HG03521 (cell line): Measurements from ENCODE around the gene NFILZ.
"Not testable (repeated sequence)": the region's sequence is repeated elsewhere in the genome, so short reads cannot be mapped to it uniquely, and the experiment has no call there.

Experiments
- ATAC-seq: cut with Tn5 transposase; IDR thresholded peaks from one replicate; pipeline ENCODE4 v1.9.1; 2021; ENCODE audit warnings: mild to moderate bottlenecking, moderate library complexity; ENCODE audit not compliant: unreplicated experiment

The NFILZ gene

DNA sequence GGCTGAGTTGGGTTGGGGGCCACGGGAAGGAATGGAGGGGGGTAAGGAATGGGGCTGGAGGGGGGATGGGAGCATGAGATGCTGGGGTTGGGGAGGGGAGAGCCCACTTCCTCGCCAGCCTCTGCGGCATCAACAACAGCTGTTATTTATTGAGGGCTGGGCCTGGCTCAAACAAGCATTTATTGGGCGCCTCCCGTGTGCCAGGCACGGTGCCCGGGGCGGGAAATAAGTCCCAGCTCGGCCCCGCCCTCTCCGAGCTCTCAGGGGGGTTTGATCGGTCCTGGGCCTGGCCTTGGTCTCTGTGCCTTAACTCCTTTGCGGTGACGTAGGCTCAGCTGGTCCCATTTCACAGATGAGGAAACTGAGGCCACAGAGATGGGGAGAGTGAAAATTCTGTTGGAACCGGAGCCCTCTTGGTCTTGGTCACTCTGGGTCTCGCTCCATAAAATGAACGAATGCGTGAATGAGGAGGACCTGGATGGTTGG lies 19.0 kb upstream of the NFILZ start:
- no peak for ATAC-seq

DNA sequence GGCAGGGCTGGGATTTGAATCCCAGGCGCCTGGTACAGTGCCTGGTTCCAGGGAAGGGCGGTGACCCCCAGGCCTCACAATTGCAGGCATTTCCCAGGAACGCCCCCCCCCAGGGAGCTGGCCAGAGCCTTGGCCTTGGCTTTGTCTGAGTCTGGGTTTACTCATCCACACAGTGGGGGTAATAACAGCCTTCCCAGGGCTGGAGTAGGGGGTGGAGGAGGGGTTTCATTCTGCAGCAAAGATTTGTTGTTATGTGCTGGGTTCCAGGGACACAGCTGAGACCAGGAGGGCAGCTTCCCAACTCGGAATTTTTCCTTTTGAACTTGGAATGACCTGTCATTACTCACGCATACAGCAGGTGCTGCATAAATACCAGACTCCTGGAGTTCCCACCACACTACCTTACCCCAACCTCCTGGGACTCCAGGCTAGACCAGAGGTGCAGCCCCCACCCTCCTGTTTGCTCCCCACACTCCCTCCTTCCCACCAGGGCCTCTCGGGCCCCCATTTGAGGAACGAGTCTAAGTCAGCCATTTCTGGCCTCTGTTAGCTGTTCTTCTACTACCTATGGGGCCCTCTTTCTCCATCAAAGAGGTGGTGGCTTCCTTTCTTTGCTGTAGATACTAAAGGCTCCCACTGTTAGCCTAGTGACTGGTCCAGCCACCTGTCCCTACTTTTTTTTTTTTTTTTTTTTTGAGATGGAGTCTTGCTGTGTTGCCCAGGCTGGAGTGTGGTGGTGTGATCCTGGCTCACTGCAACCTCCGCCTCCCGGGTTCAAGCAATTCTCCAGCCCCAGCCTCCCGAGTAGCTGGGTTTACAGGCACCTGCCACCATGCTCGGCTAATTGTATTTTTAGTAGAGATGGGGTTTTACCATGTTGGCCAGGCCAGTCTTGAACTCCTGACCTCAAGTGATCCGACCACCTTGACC lies 18.3 kb upstream of the NFILZ start:
- no peak for ATAC-seq

DNA sequence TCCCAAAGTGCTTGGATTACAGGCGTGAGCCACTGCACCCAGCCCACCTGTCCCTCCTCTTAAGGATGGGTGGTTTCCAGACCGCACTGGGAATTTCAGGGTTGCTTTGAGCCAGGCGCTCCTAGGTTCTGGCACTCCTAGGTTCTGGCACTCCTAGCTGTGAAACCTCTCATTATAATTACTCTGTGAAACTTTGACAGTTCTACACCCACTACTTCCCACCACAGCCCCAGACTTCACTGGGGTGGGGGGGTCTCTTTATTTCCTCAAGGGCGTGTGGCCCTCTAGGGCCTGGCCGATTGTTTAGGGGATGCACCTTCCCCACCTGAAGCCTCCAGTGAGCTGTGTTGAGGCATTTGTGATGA lies 17.6 kb upstream of the NFILZ start:
- no peak for ATAC-seq

DNA sequence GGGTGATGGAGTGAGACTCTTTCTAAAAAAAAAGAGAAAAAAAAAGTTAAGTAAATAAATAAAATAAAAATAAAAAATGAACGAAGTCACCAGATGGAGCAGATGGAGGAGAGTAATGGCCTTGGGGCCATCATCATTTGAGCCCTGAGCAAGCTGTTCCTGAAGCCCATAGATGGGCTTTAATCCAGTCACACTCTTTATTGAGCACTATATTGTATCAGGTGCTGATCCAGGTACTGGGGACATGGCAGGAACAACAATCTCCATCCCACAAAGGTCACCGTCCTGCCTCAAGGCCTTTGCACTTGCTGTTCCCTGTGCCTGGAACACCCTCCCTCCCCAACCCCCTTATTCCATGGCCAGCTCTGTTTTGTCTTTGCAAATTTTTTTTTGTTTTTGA lies 16.0 kb upstream of the NFILZ start:
- ATAC-seq = no peak

DNA sequence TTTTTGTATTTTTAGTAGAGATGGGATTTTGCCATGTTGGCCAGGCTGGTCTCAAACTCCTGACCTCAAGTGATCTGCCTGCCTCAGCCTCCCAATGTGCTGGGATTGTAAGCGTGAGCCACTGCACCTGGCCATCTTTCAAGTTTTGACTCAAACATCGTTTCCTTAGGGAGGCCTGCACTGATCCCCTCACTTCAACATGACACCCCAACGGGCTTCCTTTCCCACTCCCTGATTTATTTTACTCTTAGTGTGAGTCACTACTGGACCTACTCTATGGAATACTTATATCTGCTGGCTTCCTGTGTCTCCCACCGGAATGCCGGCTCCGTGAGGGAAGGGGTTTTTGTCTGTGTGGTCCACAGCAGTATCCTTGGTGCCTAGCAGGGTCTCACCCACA lies 15.4 kb upstream of the NFILZ start:
- ATAC-seq = no peak

DNA sequence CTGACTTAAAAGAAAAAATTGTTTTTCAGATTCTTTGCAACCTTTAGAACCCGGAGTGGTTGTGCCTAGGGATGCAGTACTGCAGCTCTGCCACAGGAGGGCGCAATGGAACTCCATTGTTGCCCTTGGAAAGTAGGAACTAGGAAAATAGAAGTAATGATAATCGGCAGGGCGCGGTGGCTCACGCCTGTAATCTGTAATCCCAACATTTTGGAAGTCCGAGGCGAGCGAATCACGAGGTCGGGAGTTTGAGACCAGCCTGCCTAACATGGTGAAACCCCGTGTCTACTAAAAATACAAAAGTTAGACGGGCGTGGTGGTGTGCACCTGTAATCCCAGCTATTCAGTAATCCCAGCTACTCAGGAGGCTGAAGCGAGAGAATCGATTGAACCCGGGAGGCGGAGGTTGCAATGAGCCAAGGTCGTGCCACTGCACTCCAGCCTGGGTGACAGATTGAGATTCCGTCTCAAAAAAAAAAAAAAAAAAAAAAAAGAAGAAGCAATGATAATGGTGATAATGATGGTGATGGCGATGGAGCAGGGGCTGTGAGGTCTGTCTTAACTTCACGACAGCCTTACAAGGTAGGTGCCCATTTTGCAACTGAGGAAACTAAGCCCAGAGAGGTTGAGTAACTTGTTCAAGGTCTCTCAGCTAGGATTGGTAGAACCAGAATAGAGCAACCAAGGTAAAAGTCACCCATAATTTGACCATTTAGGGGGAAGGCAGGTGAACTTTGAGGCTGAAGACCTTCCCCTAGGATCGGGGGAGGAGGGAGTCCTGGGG lies 14.4 kb upstream of the NFILZ start:
- ATAC-seq = no peak

DNA sequence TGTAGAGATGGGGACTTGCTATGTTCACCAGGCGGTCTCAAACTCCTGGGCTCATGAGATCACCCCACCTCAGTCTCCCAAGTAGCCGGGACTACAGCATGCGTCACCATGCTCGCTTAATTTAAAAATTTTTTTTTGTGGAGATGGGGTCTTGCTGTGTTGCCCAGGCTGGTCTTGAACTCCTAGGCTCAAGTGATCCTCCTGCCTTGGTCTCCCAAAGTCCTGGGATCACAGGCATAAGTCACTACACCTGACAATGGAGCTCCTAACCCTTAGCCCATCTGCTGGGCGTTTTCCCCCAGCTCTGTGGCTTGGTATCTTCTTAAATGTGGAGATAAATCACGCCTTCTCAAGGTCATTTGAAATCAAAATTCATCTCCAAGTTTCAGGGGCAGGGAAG lies 13.6 kb upstream of the NFILZ start:
- no peak for ATAC-seq

DNA sequence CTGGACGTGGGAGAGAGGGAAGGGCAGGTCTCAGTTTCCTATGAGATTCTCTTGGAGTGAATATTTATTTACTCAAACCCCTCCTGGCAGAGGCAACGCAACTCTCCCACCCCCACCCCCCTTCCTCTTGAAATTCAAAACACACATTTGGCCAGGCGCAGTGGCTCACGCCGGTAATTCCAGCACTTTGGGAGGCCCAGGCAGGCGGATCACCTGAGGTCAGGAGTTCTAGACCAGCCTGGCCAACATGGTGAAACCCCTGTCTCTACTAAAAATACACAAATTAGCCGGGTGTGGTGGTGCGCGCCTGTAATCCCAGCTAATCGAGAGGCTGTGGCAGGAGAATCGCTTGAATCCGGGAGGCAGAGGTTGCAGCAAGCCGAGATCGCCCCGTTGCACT lies 13.1 kb upstream of the NFILZ start:
- ATAC-seq = not testable (repeated sequence)

DNA sequence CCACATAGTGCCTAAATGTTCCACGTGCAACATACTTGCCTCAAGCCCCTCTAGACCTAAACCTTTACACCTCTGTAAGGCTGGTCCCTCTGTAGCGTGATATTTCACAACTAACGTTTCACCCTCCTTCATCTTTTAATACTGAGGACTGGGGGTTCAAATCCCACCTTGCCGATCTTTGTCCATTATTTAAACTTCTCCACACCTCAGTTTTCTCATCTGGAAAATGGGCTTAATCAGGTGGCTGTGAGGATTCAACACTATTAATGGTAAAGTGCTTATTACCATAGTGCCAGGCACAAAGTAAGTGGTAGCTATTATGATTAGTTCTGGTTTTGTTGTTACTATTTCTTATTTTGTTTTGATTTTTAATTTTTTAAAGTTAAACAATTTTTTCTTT lies 12.4 kb upstream of the NFILZ start:
- ATAC-seq = no peak

DNA sequence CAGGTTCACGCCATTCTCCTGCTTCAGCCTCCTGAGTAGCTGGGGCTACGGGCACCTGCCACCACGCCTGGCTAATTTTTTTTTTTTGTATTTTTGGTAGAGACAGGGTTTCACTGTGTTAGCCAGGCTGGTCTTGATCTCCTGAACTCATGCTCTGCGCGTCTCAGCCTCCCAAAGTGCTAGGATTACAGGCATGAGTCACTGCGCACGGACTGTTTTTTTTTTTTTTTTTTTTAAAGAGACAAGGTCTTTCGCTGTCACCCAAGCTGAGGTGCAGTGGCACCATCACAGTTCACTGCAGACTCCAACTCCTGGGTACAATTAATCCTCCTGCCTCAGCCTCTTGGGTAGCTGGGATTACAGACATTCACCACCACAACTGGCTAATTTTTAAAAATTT lies 11.7 kb upstream of the NFILZ start:
- ATAC-seq = no peak

DNA sequence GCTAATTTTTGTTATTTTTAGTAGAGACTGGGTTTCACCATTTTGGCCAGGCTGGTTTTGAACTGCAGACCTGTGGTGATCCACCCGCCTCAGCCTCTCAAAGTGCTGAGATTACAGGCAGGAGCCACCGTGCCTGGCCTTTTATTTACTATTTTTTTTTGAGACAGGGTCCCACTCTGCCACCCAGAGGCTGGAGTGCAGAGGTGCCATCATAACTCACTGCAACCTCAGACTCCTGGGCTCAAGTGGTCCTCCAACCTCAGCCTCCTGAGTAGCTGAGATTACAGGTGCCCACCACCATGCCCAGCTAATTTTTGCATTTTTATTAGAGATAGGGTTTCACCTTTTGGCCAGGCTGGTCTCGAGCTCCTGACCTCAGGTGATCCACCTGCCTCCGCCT lies 7.5 kb upstream of the NFILZ start:
- ATAC-seq = not testable (repeated sequence)

DNA sequence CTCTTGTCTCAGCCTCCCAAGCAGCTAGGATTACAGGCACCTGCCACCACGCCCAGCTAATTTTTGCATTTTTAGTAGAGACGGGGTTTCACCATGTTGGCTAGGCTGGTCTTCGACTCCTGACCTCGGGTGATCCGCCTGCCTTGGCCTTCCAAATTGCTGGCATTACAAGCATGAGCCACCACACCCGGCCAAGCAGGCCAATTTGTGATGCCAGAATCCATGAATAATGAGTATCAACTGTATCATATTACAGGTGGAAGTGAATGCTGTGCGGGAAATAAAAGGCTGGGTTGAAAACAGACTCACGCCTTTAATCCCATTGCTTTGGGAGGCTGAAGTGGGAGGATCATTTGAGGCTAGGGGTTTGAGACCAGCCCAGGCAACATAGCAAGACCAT lies 3.6 kb upstream of the NFILZ start:
- ATAC-seq = no peak

DNA sequence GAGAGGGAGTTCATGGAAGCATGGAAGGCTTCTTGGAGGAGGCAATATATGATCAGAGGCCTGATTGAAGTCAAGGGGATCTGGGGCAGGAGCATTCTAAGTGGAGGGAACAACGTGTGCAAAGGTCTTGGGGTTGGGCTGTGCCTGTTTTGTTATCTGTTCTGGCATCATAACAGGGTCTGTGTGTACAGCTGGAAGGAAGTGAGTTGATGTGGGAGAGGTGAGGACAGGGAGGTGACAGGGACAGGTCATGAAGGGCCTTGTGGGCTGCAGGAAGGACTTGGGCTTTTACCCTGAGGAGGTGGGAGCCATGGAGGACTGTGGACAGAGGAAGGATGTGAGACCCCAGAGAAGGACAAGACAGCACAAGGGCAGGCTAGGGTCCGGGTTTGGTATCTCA lies 1.2 kb upstream of the NFILZ start:
- ATAC-seq = no peak

DNA sequence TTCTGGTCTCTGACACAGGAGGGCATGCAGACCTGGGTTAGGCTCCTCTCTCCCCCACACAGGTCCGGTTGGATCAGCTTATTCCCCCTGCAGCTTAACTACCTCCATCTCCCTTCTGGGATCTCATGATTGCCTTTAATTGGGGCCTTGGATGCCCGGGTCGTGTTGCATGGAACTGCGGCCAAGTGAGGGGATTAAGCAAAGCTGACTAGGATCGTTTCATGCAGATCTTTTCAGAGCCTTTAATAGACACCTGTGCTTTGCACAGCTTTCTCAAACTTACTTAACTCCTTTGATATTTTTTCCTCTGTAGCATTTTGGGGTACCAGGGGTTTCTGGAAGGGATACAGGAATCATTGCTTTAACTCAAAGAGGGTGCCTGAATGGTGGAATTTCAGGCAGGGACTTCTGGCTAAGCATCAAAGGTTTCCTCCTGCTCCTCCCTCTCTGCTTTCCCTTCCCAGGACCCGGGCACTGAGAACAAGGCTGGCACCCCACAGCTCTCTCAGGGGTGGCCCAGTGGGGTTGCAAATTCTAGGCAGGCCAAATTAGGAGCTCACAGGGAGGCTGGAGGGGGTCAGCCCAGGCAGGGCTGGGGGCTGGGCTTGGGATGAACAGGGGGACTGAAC lies 477 bp downstream of the NFILZ start:
- ATAC-seq = no peak

DNA sequence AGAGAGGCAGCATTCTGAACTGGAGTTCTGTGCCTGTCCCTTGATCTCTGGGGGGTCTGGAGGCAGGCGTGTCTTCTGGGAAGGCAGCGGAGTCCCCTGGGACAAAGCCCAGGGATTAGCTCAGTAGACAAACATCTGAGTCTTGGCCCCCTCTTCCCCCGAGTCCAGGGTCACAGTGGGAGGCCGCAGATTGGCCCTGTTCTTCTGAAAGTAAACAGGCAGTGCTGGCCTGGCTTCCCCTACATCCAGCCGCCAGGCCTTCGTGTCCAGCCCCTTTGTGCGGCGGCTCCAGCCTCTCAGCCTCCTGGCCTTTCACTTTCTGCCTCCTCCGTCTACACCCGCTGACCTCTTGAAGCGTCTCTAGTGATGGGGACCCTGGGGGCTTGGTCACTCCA lies 989 bp downstream of the NFILZ start:
- ATAC-seq = no peak

DNA sequence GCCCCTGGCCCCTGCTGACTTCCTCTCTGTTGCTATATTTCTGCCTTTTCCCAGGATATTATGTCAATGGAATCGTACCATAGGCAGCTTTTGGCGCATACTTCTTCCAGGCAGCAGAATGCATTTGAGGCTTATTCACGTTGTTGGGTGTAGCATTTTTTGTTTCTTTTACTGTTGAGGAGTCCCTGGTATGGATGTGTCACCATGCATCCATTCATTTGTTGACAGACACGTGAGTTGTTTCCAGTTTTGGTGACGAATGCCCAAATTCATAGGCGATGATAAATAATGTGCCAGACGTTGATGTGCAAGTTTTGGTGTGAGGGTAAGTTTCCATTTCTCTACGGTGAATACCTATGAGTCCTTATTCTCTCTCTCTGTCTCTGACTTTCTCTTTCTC lies 5.0 kb downstream of the NFILZ start:
- ATAC-seq = no peak

DNA sequence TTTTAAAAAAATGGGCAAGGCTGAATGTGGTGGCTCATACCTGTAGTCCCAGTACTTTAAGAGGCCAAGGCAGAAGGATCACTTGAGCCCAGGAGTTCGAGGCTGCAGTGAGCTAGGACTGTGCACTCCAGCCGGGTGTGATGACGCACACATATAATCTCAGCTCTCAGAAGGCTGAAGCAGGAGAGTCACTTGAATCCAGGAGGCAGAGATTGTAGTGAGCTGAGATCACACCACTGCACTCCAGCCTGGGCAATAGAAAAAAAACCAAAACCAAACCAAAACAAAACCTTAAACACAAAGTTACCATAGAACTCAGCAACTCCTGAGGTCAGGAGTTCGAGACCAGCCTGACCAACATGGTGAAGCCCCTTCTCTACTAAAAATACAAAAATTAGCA lies 6.6 kb downstream of the NFILZ start:
- ATAC-seq = not testable (repeated sequence)

DNA sequence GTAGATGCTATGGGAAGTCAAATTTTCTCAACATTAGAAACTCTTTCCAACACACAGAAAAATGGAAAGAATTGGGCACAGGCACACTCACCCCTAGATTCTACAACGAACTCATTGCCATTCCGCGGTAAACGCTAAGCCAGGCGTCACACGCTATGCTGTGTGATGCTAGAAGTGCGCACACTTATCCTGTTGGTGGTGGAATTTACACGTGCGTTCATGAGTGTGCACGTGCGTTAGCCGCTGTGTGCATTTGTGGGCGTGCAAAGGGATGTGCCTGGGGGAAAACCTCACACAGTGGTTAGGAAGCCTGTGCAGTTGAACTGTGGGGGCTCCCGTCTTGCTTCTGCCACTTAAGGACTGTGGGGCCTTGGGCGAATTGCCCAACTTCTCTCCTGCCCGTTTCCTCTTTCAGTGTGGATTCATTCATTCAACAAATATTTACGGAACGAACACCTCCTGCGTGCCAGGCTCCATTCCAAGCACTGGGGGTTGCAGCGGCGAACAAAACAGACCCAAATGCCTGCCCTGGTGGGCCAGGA lies 7.7 kb downstream of the NFILZ start:
- no peak for ATAC-seq

DNA sequence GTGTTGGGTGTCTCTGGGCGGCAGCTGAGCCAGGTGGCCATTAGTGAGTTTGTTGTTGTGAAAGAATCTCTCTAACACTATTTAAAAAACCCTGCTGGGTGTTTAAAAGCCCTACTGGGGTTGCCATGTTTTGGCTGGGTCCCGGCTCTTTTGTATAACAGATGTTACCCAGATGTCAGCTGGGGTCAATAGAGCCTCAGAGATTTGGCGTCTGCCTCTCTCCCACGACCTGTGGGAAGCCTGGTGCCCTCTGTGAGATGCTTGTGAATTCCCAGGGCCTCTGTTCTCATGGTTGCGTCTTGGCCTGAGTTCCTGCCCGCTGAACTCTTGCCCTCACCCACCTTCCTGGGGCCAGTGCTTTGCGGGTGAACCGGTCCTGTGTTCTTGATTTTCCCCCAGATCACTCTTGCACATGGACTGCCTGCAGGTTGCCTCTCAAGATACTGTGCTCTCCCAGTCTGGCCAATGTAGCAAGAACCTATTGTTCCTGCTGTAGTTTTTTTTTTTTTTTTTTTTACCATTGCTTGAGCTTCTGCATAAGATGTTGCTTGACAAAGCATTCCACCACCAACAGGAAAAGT lies 9.5 kb downstream of the NFILZ start:
- ATAC-seq = no peak

DNA sequence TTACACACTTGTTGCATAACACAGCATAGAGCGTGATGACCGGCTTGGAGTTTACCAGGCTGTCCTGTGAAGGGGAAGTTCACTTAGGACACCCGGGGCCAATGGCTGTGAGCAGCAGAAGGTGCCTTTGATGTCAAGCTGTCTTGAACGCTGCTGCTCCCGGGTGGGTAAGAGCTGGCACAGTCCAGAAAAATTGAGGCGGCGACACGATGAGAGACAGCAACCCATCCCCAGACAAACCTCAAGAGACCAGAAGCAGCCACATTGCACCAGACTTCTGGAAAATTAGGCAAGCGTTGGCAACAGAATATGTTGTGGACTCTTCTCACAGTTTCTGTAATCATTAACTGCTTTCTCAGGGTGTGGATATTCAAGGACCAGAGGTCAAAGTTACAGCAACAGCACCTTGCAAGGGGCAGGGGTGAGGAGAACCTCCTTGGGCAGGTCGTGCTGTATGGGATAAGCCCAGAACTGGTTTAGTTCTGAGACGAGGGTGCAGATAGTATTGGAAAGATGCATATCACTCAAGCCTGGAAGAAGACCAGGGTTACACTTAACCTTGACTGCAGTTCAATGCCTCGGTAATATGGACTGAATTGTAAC lies 10.1 kb downstream of the NFILZ start:
- ATAC-seq = no peak
